Measurements from ENCODE around the gene DOCK3.

DNA sequence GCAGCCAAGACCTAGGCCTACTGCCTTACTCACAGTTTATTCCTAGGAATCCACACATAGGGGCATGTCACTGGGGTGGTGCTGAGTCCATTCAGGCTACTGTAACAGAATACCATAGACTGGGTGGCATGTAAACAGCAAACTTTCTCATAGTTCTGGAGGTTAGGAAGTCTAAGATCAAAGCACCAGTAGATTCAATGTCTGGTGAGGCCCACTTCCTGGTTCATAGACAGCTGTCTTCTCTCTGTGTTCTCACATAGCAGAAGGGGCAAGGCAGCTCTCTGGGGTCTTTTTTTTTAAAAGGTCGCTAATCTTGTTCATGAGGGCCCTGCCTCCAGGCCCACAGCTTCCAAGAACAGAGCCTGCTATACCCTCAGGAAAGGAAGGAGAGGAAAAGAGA is 596.4 kb downstream of the DOCK3 start:
- no peak for TF ChIP-seq TCF3 (IDR thresholded peaks at IDR 0.05; ENCODE audit: borderline replicate concordance, insufficient read depth, low read depth, low read length)
- no peak for TF ChIP-seq EP300 (IDR thresholded peaks at IDR 0.05; ENCODE audit: borderline replicate concordance in 1 of 2, control insufficient read depth in 1 of 2, low read depth in 2 of 2, low read length in 2 of 2)
- no peak for TF ChIP-seq POU2F2 (IDR thresholded peaks at IDR 0.05; ENCODE audit: borderline replicate concordance, low read depth, low read length)
- no peak for TF ChIP-seq POLR2A (IDR thresholded peaks at IDR 0.05; ENCODE audit: low read depth, low read length)
- TF ChIP-seq YBX1 (IDR thresholded peaks at IDR 0.05): no peak
- no peak for TF ChIP-seq CTCF (IDR thresholded peaks at IDR 0.05 in 2 of 3, conservative IDR thresholded peaks at IDR 0.05 in 1 of 3; ENCODE audit: control insufficient read depth in 2 of 3, extremely low read depth in 1 of 3, insufficient read depth in 1 of 3, low read depth in 3 of 3, low read length in 3 of 3)
- TF ChIP-seq HDAC6 (IDR thresholded peaks at IDR 0.05; ENCODE audit: unreplicated experiment): no peak
- TF ChIP-seq EZH2 (IDR thresholded peaks at IDR 0.05; ENCODE audit: borderline replicate concordance, control insufficient read depth, low read depth, low read length): no peak
- no peak for TF ChIP-seq STAT1 (conservative IDR thresholded peaks at IDR 0.05)
- TF ChIP-seq RCOR1 (conservative IDR thresholded peaks at IDR 0.05; ENCODE audit: low read depth, low read length): no peak
- TF ChIP-seq KAT2A (conservative IDR thresholded peaks at IDR 0.05; ENCODE audit: control insufficient read depth, low read depth, low read length): no peak
